GM12875 (cell line): ENCODE results near the gene BLCAP.
"Not testable (repeated sequence)": the region's sequence is repeated elsewhere in the genome, so short reads cannot be mapped to it uniquely, and the experiment has no call there.

Source experiments
- H3K4me3 ChIP-seq: one replicate; pipeline ENCODE4 v1.5.1; 2011; ENCODE audit warnings: low read depth, low read length, control low read depth
- CTCF ChIP-seq: IDR thresholded peaks from 2 replicates; pipeline ENCODE4 v1.5.1; 2011; ENCODE audit warnings: low read depth, mild to moderate bottlenecking, control low read depth, inconsistent platforms, low read length, moderate library complexity, borderline replicate concordance; ENCODE audit not compliant: insufficient read depth

The BLCAP gene

GRCh38 chr20:37527638-37528445, at the start of gene BLCAP:
Gene BLCAP, minus strand, starts transcription at chr20:37527876. Its CDS starts 8,702 bp downstream, at chr20:37519174.
- TF ChIP-seq CTCF: no peak
- peak within 1 kb of the TSS; percentile 59 for H3K4me3 ChIP-seq

GRCh38 chr20:37577436-37577835, 49.8 kb upstream of the BLCAP start:
- not testable (repeated sequence) for H3K4me3 ChIP-seq

DNA sequence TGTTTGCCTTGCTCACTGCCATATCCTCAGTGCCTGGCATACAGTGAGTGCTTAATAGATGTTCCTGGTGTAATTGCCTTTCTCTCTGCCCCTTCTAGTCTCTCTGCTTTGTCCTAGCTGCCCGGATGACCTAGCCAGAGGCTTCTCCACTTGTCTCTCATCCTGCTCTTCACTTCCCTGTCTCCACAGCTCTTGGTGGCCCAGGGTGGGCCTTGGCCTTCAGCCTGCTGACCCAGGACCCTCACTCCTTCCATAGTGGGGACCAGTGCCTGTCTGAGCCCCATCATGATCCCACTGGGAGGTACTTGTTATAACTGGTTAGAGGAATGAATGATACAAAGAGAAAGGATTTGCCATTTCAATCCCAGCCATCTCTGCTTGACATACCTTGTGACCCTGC, 49.2 kb upstream of the BLCAP start:
- no peak overlapping the region for H3K4me3 ChIP-seq
- no peak for TF ChIP-seq CTCF

GRCh38 chr20:37575884-37576283, 48.2 kb upstream of the BLCAP start:
- no peak for TF ChIP-seq CTCF
- H3K4me3 ChIP-seq: no peak overlapping the region

GRCh38 chr20:37574199-37574890, 46.7 kb upstream of the BLCAP start:
- H3K4me3 ChIP-seq: no peak overlapping the region
- TF ChIP-seq CTCF: no peak

- no peak for TF ChIP-seq CTCF
These were observed 46.0 kb upstream of the BLCAP start for GRCh38 chr20:37573626-37574198.

DNA sequence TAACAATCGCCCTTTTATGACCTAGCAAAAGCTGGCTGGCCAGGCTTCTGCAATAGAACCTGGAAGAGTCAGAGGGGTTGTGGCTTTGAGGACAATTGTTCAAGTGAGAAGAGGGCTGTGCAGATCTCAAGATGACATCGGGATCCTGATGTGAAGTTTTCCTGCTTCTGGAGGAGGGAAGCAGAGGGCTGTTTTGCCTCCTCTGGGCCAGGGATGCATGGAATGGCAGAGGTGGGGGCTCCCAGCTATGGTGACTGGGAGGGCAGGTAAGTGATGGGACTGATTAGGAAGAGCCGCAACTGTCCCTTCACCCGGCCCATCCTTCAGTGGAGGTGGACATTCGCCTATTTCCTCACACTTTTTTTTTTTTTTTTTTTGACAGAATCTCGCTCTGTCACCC, 43.4 kb upstream of the BLCAP start:
- no peak overlapping the region for H3K4me3 ChIP-seq
- no peak for TF ChIP-seq CTCF

More at GRCh38 chr20:37573626-37574198, 46.0 kb upstream of the BLCAP start:
- no peak overlapping the region for H3K4me3 ChIP-seq
